IgD-negative memory B cell (primary cell): ENCODE data around the gene DOK6. TPM values are rescaled to one million over a fixed set of nuclear protein-coding genes. Genes with fewer than 3 reads are reported as not detected.

Experiments
- H3K27ac Mint-ChIP-seq, 3 donors: one replicate each; pipeline ENCODE4 v1.8.0; 2020 to 2022; ENCODE audit warnings: mild to moderate bottlenecking in 3 of 3, mixed read lengths in 3 of 3, moderate library complexity in 1 of 3
- H3K27me3 Mint-ChIP-seq: one replicate; pipeline ENCODE4 v1.8.0; 2021; ENCODE audit warnings: mixed read lengths
- H3K36me3 Mint-ChIP-seq: one replicate; pipeline ENCODE4 v1.8.0; 2020; ENCODE audit warnings: mild to moderate bottlenecking, mixed read lengths
- H3K4me1 Mint-ChIP-seq, 3 donors: one replicate each; pipeline ENCODE4 v1.8.0; 2020 to 2022; ENCODE audit warnings: mixed read lengths in 3 of 3, mild to moderate bottlenecking in 1 of 3
- H3K4me3 Mint-ChIP-seq, 4 donors: one replicate each; pipeline ENCODE4 v1.8.0; 2020 to 2022; ENCODE audit warnings: mild to moderate bottlenecking in 4 of 4, mixed read lengths in 4 of 4, moderate library complexity in 3 of 4
- H3K9me3 Mint-ChIP-seq, 3 donors: one replicate each; pipeline ENCODE4 v1.8.0; 2020 to 2021; ENCODE audit warnings: mixed read lengths in 3 of 3, mild to moderate bottlenecking in 1 of 3
- polyA plus RNA-seq: library from polyadenylated mRNA; unstranded; fragments of 300-500 nt; fragmentation: Illumina TruSeq; gene quantifications from one replicate; pipeline ENCODE4 v1.2.3, GENCODE V29; 2021

The DOK6 gene
- polyA plus RNA-seq, 1 donor from 2014 or later: not detected

DNA sequence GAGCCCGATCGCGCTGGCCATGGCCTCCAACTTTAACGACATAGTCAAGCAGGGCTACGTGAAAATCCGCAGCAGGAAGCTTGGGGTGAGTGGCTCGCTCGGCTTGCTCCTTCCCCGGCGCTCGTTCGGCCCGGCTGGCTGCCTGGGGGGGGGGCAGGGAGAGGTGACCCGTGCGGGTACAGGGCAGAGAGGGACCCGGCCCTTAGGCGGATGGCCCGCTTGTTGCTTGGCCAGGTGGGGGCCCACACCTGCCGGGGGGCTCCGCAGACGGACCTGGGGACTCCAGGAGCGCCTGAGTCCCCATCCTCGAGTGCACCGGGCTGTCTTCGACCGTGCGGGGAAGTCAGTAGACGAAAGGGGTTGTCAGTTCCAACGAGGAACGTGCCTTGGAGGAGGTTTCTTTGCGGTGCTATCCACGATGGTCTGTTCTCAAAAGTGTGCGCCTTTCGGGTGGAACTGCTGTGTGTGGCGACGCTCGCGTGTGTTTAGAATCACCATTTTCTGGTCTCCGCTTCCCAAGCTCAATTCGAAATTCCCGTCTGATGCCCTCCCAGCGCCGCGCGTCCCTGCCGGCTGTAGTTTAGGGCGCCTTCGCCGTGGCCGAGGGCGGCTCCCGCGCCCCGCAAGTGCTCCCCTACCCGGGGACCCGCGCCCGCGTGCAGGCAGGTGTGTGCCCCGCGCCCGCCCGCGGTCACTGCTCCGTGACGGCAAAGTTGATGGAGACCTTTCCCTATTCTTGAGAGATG, 711 bp downstream of the DOK6 start:
- Mint-ChIP-seq H3K27ac (no peak overlapping the region), H3K36me3 (no peaks in the 10 kb centered on the region), H3K27me3 (peaks cover 36% of the 10 kb centered on the region), H3K9me3 (peaks cover 0 to 4% (median 0%) of the 10 kb centered on the region in 3 donors), H3K4me3 (no peak overlapping the region), H3K4me1 (peaks cover 0 to 4% (median 1%) of the 10 kb centered on the region in 3 donors)

DNA sequence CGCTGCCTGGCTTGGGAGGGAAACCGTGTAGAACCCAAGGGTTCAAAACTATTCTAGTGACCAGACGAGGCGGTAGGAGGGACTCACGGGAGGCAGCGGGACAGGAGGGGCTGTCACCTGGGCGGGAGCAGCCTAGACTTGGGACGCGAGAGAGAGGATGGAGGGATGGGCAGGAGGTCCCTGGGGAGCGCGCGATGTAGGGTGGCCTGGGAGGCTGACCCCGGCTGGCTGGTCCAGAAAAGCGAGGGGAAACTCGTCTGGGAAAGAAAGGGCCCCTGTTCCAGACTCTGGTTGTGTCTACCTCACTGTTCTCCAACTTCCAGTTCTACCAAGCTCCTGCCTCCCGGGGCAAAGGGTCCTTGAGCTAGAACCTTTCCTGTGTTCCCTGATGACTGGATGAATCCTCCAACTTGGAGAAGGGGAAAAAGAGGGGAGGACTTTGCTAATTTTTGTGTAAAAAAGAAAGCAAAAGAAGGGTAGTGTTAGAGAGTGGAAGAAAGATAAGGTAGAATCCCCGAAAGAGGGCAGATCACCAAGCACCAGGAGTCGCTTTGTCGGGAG, 1.4 kb downstream of the DOK6 start:
- no peak overlapping the region for H3K4me3 Mint-ChIP-seq
- peaks cover 36% of the 10 kb centered on the region for H3K27me3 Mint-ChIP-seq
- peaks cover 0 to 4% (median 0%) of the 10 kb centered on the region in 3 donors for H3K9me3 Mint-ChIP-seq

GRCh38 chr18:69402533-69402989, 1.9 kb downstream of the DOK6 start:
- H3K27ac Mint-ChIP-seq: no peak overlapping the region
- H3K4me3 Mint-ChIP-seq: no peak overlapping the region
- H3K4me1 Mint-ChIP-seq: peaks cover 0 to 4% (median 1%) of the 10 kb centered on the region in 3 donors
- peaks cover 0 to 4% (median 0%) of the 10 kb centered on the region in 3 donors for H3K9me3 Mint-ChIP-seq
- peaks cover 36% of the 10 kb centered on the region for H3K27me3 Mint-ChIP-seq
- H3K36me3 Mint-ChIP-seq: no peaks in the 10 kb centered on the region

More for the DNA sequence above, 1.4 kb downstream of the DOK6 start:
- Mint-ChIP-seq H3K4me1 (peaks cover 0 to 4% (median 1%) of the 10 kb centered on the region in 3 donors), H3K36me3 (no peaks in the 10 kb centered on the region), H3K27ac (no peak overlapping the region)

GRCh38 chr18:69408522-69408921, 7.8 kb downstream of the DOK6 start:
- no peaks in the 10 kb centered on the region for H3K36me3 Mint-ChIP-seq
- H3K4me1 Mint-ChIP-seq: no peaks in the 10 kb centered on the region
- H3K4me3 Mint-ChIP-seq: no peak overlapping the region
- no peaks in the 10 kb centered on the region for H3K27me3 Mint-ChIP-seq
- H3K9me3 Mint-ChIP-seq: peaks cover 0 to 3% (median 0%) of the 10 kb centered on the region in 3 donors
- no peak overlapping the region for H3K27ac Mint-ChIP-seq

DNA sequence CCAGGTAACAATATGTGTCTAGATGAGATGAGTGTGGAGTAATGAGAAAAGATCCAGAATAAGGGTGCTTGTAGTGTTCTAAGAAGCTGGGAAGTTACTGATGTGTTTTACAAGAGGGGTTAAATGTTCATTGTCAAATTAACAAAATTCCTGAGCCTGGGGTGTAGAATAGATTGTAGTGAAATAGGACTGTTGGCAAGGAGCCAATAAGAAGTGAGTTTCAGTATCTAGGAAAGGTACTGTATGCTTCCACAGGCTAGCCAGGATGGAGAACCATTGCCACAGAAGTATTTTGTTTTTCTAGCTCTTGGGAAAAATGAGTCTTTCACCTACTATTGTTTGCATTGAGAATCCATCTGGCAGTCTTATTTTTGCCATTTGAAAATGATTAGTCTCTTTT, 10.5 kb downstream of the DOK6 start:
- no peak overlapping the region for H3K27ac Mint-ChIP-seq
- no peaks in the 10 kb centered on the region for H3K36me3 Mint-ChIP-seq
- no peak overlapping the region for H3K4me3 Mint-ChIP-seq

DNA sequence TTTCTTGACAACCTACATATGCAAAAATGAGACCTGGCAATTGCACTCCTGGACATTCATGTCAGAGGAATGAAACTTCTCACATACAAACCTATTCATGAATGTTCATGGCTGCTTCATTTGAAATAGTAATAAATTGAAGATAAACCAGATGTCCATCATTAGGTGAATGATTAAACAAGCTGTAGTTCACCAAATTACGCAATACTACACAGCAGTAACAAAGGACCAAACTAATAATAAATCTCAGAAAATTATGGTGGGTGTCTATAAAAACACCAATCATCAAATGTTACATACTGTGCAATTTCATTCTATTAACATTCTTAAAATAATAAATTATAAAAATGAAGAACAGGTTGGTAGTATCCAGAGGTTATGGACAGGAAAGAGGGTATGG, 13.5 kb downstream of the DOK6 start:
- Mint-ChIP-seq H3K9me3 (peaks cover 0 to 3% (median 0%) of the 10 kb centered on the region in 3 donors), H3K27me3 (no peaks in the 10 kb centered on the region)

More for the DNA sequence above, 10.5 kb downstream of the DOK6 start:
- peaks cover 0 to 3% (median 0%) of the 10 kb centered on the region in 3 donors for H3K9me3 Mint-ChIP-seq
- H3K27me3 Mint-ChIP-seq: no peaks in the 10 kb centered on the region
- no peaks in the 10 kb centered on the region for H3K4me1 Mint-ChIP-seq

GRCh38 chr18:69432847-69433246, 32.2 kb downstream of the DOK6 start:
- H3K27ac Mint-ChIP-seq: no peak overlapping the region
- no peaks in the 10 kb centered on the region for H3K4me1 Mint-ChIP-seq
- H3K36me3 Mint-ChIP-seq: no peaks in the 10 kb centered on the region
- no peaks in the 10 kb centered on the region for H3K27me3 Mint-ChIP-seq
- H3K4me3 Mint-ChIP-seq: no peak overlapping the region
- peaks cover 0 to 3% (median 1%) of the 10 kb centered on the region in 3 donors for H3K9me3 Mint-ChIP-seq

More for the DNA sequence above, 13.5 kb downstream of the DOK6 start:
- Mint-ChIP-seq H3K27ac (no peak overlapping the region), H3K36me3 (no peaks in the 10 kb centered on the region), H3K4me1 (no peaks in the 10 kb centered on the region), H3K4me3 (no peak overlapping the region)

DNA sequence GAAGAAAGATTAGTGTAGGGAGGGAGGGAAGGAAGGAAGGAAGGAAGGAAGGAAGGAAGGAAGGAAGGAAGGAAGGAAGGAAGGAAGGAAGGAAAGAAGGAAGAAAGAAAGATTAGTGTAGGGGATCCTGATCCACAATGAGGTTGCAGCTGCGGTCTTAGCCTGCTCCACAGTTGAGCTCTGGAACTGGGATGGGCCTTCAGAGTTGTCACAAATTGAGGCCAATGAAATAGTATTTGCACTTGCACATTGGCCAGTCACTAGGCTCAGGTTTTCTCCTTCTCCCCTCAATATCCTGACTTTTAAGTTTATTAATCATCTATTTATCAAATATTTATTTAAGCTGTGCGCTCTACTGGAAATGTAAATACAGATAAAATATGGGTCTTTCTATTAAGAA, 34.3 kb downstream of the DOK6 start:
- no peak overlapping the region for H3K27ac Mint-ChIP-seq
- H3K27me3 Mint-ChIP-seq: no peaks in the 10 kb centered on the region
- H3K36me3 Mint-ChIP-seq: no peaks in the 10 kb centered on the region
- H3K4me1 Mint-ChIP-seq: no peaks in the 10 kb centered on the region
- no peak overlapping the region for H3K4me3 Mint-ChIP-seq
- H3K9me3 Mint-ChIP-seq: peaks cover 3 to 10% (median 5%) of the 10 kb centered on the region in 3 donors

DNA sequence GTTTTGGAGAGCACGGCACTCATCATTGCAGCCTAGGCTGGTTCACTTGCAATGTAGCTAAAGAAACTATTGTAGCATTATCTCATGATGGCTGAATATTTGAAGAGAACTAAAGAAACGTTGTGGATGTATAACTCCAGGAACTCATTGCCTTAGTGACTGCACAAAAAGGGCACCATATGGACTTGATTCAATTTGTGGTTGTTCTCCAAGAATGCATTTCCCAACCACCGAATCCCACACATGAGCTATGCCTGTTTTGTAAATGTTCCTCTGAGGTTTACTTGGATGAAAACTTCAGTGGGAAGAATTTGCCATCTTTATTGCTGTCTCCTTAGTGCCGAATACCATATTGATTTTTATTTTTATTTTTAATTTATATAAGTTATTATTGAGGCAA, 43.5 kb downstream of the DOK6 start:
- H3K4me1 Mint-ChIP-seq: no peaks in the 10 kb centered on the region
- H3K36me3 Mint-ChIP-seq: peaks cover 2% of the 10 kb centered on the region
- H3K27me3 Mint-ChIP-seq: no peaks in the 10 kb centered on the region
- H3K9me3 Mint-ChIP-seq: peaks cover 3 to 25% (median 8%) of the 10 kb centered on the region in 3 donors
- no peak overlapping the region for H3K4me3 Mint-ChIP-seq
- H3K27ac Mint-ChIP-seq: no peak overlapping the region

DNA sequence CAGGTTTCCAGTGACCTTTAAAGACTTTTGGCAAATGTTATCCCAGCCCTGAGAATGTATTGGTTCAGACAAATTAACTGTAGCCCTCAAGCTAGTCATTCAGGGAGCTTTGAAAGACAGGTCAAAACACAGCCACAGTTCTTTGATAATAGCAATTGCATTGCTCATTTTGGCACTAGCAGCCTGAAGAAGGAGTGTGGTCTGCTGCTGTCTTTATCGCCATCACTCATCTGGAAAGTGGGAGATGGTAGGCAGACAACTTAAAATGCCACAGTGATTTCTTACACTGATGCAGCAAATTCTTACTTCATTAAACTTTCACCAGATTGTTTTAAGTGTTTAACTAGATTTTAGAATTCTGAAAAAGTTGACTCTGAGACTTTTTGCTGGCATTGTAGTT, 47.2 kb downstream of the DOK6 start:
- Mint-ChIP-seq H3K27me3 (no peaks in the 10 kb centered on the region), H3K9me3 (peaks cover 3 to 11% (median 4%) of the 10 kb centered on the region in 3 donors), H3K4me3 (no peak overlapping the region), H3K36me3 (peaks cover 2% of the 10 kb centered on the region), H3K4me1 (no peaks in the 10 kb centered on the region), H3K27ac (no peak overlapping the region)

GRCh38 chr18:69455125-69455524, 54.4 kb downstream of the DOK6 start:
- Mint-ChIP-seq H3K27ac (no peak overlapping the region), H3K27me3 (no peaks in the 10 kb centered on the region), H3K4me1 (no peaks in the 10 kb centered on the region), H3K36me3 (no peaks in the 10 kb centered on the region), H3K9me3 (peaks cover 0 to 3% (median 0%) of the 10 kb centered on the region in 3 donors), H3K4me3 (no peak overlapping the region)

- H3K9me3 Mint-ChIP-seq: peaks cover 0 to 3% (median 0%) of the 10 kb centered on the region in 3 donors
- H3K27ac Mint-ChIP-seq: no peak overlapping the region
- H3K4me3 Mint-ChIP-seq: no peak overlapping the region
- no peaks in the 10 kb centered on the region for H3K4me1 Mint-ChIP-seq
- no peaks in the 10 kb centered on the region for H3K27me3 Mint-ChIP-seq
- peaks cover 2% of the 10 kb centered on the region for H3K36me3 Mint-ChIP-seq
These were observed 68.8 kb downstream of the DOK6 start for GRCh38 chr18:69469444-69469919.

GRCh38 chr18:69480460-69480859, 79.8 kb downstream of the DOK6 start:
- Mint-ChIP-seq H3K27ac (no peak overlapping the region), H3K4me3 (no peak overlapping the region), H3K4me1 (peaks cover 0 to 1% (median 0%) of the 10 kb centered on the region in 3 donors), H3K36me3 (no peaks in the 10 kb centered on the region), H3K27me3 (no peaks in the 10 kb centered on the region), H3K9me3 (peaks cover 0 to 3% (median 1%) of the 10 kb centered on the region in 3 donors)

GRCh38 chr18:69483574-69483973, 82.9 kb downstream of the DOK6 start:
- no peaks in the 10 kb centered on the region for H3K36me3 Mint-ChIP-seq
- peaks cover 0 to 3% (median 2%) of the 10 kb centered on the region in 3 donors for H3K9me3 Mint-ChIP-seq
- H3K27ac Mint-ChIP-seq: no peak overlapping the region
- no peaks in the 10 kb centered on the region for H3K4me1 Mint-ChIP-seq
- no peak overlapping the region for H3K4me3 Mint-ChIP-seq
- H3K27me3 Mint-ChIP-seq: no peaks in the 10 kb centered on the region

- H3K27me3 Mint-ChIP-seq: no peaks in the 10 kb centered on the region
- no peaks in the 10 kb centered on the region for H3K4me1 Mint-ChIP-seq
- H3K9me3 Mint-ChIP-seq: peaks cover 0 to 4% (median 2%) of the 10 kb centered on the region in 3 donors
- no peak overlapping the region for H3K27ac Mint-ChIP-seq
- H3K36me3 Mint-ChIP-seq: no peaks in the 10 kb centered on the region
- no peak overlapping the region for H3K4me3 Mint-ChIP-seq
These were observed 84.2 kb downstream of the DOK6 start for GRCh38 chr18:69484699-69485396.
